Astrocyte (in vitro differentiated cells and primary cell): ENCODE data around the gene GYS1. TPM values are rescaled to one million over a fixed set of nuclear protein-coding genes. Genes with fewer than 3 reads are reported as not detected.

Experiments
- DNase-seq: peaks from one replicate; pipeline ENCODE4 v3.0.0-alpha.2; 2010; ENCODE audit warnings: low read depth
- FAIRE-seq: peaks from 2 replicates; lab custom pipeline; 2011; peaks lifted over from hg19 to GRCh38; lab: Jason Lieb, UNC
- H2AFZ ChIP-seq: 2 replicates; pipeline ENCODE4 v1.6.0; 2012; ENCODE audit warnings: low read depth, low read length, inconsistent platforms
- H3K27ac ChIP-seq: 2 replicates; pipeline ENCODE4 v1.5.1; 2011; ENCODE audit warnings: low read depth, low read length, inconsistent platforms
- H3K27me3 ChIP-seq: 2 replicates; pipeline ENCODE4 v1.6.0; 2011; ENCODE audit warnings: low read length, inconsistent platforms; ENCODE audit not compliant: insufficient read depth
- H3K36me3 ChIP-seq: 2 replicates; pipeline ENCODE4 v1.5.1; 2011; ENCODE audit warnings: low read length, inconsistent platforms; ENCODE audit not compliant: insufficient read depth
- H3K4me1 ChIP-seq: 2 replicates; pipeline ENCODE4 v1.5.1; 2011; ENCODE audit warnings: low read length, inconsistent platforms; ENCODE audit not compliant: insufficient read depth
- H3K4me2 ChIP-seq: 2 replicates; pipeline ENCODE4 v1.6.0; 2012; ENCODE audit warnings: low read length, inconsistent platforms
- H3K4me3 ChIP-seq: 2 replicates; pipeline ENCODE4 v1.5.1; 2011; ENCODE audit warnings: low read depth, mild to moderate bottlenecking, low read length, inconsistent platforms; ENCODE audit not compliant: insufficient read depth
- H3K79me2 ChIP-seq: 2 replicates; pipeline ENCODE4 v1.6.0; 2012; ENCODE audit warnings: mild to moderate bottlenecking, low read length, inconsistent platforms; ENCODE audit not compliant: insufficient read depth
- H3K9ac ChIP-seq: 2 replicates; pipeline ENCODE4 v1.6.0; 2012; ENCODE audit warnings: mild to moderate bottlenecking, low read length, inconsistent platforms
- H3K9me3 ChIP-seq: 2 replicates; pipeline ENCODE4 v1.5.1; 2012; ENCODE audit warnings: low read depth, mild to moderate bottlenecking, low read length, inconsistent platforms; ENCODE audit not compliant: insufficient read depth
- H4K20me1 ChIP-seq: 2 replicates; pipeline ENCODE4 v1.6.0; 2012; ENCODE audit warnings: low read length, inconsistent platforms; ENCODE audit not compliant: insufficient read depth
- H3K27ac Mint-ChIP-seq: one replicate; pipeline ENCODE4 v1.8.0; 2021; ENCODE audit warnings: mild to moderate bottlenecking, mixed read lengths; ENCODE audit not compliant: unreplicated experiment
- H3K27me3 Mint-ChIP-seq: one replicate; pipeline ENCODE4 v1.8.0; 2021; ENCODE audit warnings: low read depth, mixed read lengths; ENCODE audit not compliant: unreplicated experiment
- H3K36me3 Mint-ChIP-seq: one replicate; pipeline ENCODE4 v1.8.0; 2021; ENCODE audit warnings: low read depth, mixed read lengths; ENCODE audit not compliant: unreplicated experiment
- H3K4me1 Mint-ChIP-seq: one replicate; pipeline ENCODE4 v1.8.0; 2021; ENCODE audit warnings: low read depth, mixed read lengths; ENCODE audit not compliant: unreplicated experiment
- H3K4me3 Mint-ChIP-seq: one replicate; pipeline ENCODE4 v1.8.0; 2021; ENCODE audit warnings: mild to moderate bottlenecking, moderate library complexity, mixed read lengths; ENCODE audit not compliant: unreplicated experiment
- H3K9me3 Mint-ChIP-seq: one replicate; pipeline ENCODE4 v1.8.0; 2021; ENCODE audit warnings: mild to moderate bottlenecking, mixed read lengths; ENCODE audit not compliant: unreplicated experiment
- EZH2 ChIP-seq: IDR thresholded peaks from 2 replicates; pipeline ENCODE4 v1.6.1; 2012; ENCODE audit warnings: mild to moderate bottlenecking, low read length, inconsistent platforms; ENCODE audit not compliant: insufficient read depth
- total RNA-seq: library from RNA; stranded (reverse); gene quantifications from 2 replicates; pipeline ENCODE4 v1.2.1, GENCODE V29; 2021
- TF ChIP-seq, protein P1 (sequence below): IDR thresholded peaks from 2 replicates; pipeline ENCODE4 v1.5.1; 2011; ENCODE audit warnings: low read depth, mild to moderate bottlenecking, inconsistent platforms, low read length, moderate library complexity; ENCODE audit not compliant: insufficient read depth

GYS1 gene
- total RNA-seq, 1 donor from 2014 or later = 86.0 TPM

DNA sequence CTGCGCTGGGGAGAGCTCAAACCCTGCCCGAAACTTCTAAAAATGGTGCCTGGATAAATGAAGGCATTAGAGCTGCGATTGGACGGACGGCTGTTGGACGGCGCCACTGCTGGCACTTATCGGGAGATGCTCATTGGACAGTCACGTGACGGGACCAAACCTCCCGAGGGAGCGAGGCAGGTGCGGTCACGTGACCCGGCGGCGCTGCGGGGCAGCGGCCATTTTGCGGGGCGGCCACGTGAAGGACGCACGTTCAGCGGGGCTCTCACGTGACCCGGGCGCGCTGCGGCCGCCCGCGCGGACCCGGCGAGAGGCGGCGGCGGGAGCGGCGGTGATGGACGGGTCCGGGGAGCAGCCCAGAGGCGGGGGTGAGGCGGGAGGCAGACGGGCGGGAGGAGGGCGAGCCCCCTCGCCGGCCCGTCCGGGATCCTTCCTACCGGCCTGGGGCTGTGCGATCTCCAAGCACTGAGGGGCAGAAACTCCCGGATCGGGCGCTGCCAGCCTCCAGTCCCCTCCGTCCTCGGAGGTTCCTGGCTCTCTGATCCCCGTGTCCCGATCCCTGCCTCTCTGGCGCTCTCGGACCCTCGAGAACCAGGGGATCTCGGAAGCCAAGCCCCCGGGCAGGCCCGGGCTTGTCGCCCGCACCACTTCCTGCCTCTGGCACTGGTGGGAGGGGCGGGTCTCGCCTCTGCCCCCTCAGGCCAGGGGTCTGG lies 38.4 kb downstream of the GYS1 start, which contains the start of gene BAX:
TSS of gene BAX (plus strand) at position 281 of the 713 bp plus-strand sequence. CDS start at position 335, 54 bp downstream.
- Histone ChIP-seq H3K9me3 (no peaks in the 10 kb centered on the region), H4K20me1 (no peaks in the 10 kb centered on the region), H3K4me2 (peak within 1 kb of the TSS; percentile 98), H3K79me2 (peaks cover 35% of the 10 kb centered on the region), H2AFZ (peak within 1 kb of the TSS; percentile 81), H3K27ac (peak within 1 kb of the TSS; percentile 91), H3K27me3 (no peaks in the 10 kb centered on the region), H3K36me3 (peaks cover 5% of the 10 kb centered on the region), H3K9ac (peak within 1 kb of the TSS; percentile 96), H3K4me1 (peaks cover 12% of the 10 kb centered on the region), H3K4me3 (peak within 1 kb of the TSS; percentile 83)
- peak within 1 kb of the TSS; percentile 93 for H3K4me3 Mint-ChIP-seq
- no peaks in the 10 kb centered on the region for H3K27me3 Mint-ChIP-seq
- H3K4me1 Mint-ChIP-seq = peaks cover 19% of the 10 kb centered on the region
- peaks cover 4% of the 10 kb centered on the region for H3K9me3 Mint-ChIP-seq
- TF ChIP-seq, protein P1, sequence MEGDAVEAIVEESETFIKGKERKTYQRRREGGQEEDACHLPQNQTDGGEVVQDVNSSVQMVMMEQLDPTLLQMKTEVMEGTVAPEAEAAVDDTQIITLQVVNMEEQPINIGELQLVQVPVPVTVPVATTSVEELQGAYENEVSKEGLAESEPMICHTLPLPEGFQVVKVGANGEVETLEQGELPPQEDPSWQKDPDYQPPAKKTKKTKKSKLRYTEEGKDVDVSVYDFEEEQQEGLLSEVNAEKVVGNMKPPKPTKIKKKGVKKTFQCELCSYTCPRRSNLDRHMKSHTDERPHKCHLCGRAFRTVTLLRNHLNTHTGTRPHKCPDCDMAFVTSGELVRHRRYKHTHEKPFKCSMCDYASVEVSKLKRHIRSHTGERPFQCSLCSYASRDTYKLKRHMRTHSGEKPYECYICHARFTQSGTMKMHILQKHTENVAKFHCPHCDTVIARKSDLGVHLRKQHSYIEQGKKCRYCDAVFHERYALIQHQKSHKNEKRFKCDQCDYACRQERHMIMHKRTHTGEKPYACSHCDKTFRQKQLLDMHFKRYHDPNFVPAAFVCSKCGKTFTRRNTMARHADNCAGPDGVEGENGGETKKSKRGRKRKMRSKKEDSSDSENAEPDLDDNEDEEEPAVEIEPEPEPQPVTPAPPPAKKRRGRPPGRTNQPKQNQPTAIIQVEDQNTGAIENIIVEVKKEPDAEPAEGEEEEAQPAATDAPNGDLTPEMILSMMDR = no peak
- no peak for TF ChIP-seq EZH2
- DNase-seq = peak; percentile 86
- H3K36me3 Mint-ChIP-seq = peaks cover 16% of the 10 kb centered on the region
- no peak for FAIRE-seq
- H3K27ac Mint-ChIP-seq = peak within 1 kb of the TSS; percentile 96

DNA sequence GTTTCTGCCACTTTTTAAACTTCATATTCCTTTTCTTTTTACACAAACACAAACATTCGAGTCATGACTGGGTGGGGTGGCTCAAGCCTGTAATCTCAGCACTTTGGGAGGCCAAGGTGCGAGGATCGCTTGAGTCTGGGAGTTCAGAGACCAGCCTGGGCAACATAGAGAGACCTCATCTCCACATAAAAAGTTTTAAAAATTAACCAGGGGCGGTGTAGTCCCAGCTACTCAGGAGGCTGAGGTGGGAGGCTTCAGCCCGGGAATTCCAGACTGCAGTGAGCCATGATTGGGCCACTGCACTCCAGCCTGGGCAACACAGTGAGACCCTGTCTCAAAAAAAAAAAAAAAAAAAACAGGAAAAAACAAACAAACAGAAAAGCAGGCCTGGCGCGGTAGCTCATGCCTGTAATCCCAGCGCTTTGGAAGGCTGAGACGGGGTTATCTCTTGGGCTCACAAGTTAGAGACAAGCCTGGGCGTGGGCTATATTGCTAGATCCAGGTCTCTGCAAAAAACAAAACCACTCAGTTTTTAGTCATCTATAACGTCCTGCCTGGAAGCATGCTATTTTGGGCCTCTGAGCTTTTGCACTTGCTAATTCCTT lies 39.0 kb downstream of the GYS1 start:
- Histone ChIP-seq H3K9me3 (no peaks in the 10 kb centered on the region), H3K27ac (peak overlapping the region; percentile 91), H3K27me3 (no peaks in the 10 kb centered on the region), H3K4me1 (peaks cover 12% of the 10 kb centered on the region), H3K4me2 (peak overlapping the region; percentile 98), H4K20me1 (no peaks in the 10 kb centered on the region), H3K79me2 (peaks cover 35% of the 10 kb centered on the region), H3K9ac (peak overlapping the region; percentile 96), H3K36me3 (peaks cover 5% of the 10 kb centered on the region), H3K4me3 (peak overlapping the region; percentile 83), H2AFZ (peak overlapping the region; percentile 81)
- FAIRE-seq (no peak), DNase-seq (no peak)
- TF ChIP-seq EZH2 = no peak
- TF ChIP-seq, protein P1 = no peak
- peak overlapping the region; percentile 85 for H3K4me3 Mint-ChIP-seq
- H3K4me1 Mint-ChIP-seq = peaks cover 19% of the 10 kb centered on the region
- H3K27ac Mint-ChIP-seq = peak overlapping the region; percentile 59
- H3K9me3 Mint-ChIP-seq = peaks cover 9% of the 10 kb centered on the region
- H3K27me3 Mint-ChIP-seq = no peaks in the 10 kb centered on the region
- peaks cover 16% of the 10 kb centered on the region for H3K36me3 Mint-ChIP-seq
